ENCODE measurements around the gene PLEK. TPM values are rescaled to one million over a fixed set of nuclear protein-coding genes. Genes with fewer than 3 reads are reported as not detected.

PLEK gene
- total and polyA plus RNA-seq, 2 donors (not counting 3 experiments of a cell fraction or from before 2014, with no cell fraction given): 0.03 to 0.11 TPM

DNA sequence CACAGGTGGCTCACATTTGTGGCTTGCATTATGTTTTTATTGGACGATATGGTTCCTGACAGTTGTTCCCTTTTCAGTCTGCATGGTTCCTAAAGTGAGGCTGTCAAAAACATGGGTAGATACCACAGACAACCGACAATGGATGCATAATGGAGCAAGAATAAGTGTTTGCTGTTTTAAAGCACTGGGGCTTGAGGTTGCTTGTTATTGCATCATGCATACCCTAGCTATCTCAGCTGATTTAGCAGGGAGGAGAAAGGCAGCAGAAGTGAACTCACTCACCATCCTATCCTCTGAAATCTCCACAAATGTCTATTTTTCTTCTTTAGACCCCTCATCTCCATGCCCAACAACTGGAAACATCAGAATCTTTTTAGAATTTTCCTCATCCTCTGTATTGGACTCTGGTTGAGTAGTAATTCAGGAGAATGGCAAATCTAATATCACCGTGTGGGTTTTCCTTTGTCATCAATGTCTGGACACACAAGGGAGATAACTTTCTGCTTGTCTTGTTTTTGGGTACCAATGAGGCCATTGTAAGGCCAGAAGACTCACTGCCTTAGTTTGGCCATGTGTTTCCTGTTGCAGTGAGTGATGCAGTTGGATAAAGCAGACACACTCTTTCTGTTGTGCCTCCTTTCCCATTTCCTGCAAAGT is 55.3 kb downstream of the PLEK start:
- ChIA-PET CTCF (no interaction called here), POLR2A (no interaction called here)
- no TSS peak for BruUV-seq (replicated peaks)
- H3K4me2 ChIP-seq (ENCODE audit: insufficient read depth, low read length): no peak overlapping the region
- H3K27ac ChIP-seq (ENCODE audit: insufficient read depth, low read depth, low read length): no peak overlapping the region
- H3K9me3 ChIP-seq (replicated peaks; ENCODE audit: control insufficient read depth, insufficient read depth, low read length): no peaks in the 10 kb centered on the region
- H4K20me1 ChIP-seq (replicated peaks; ENCODE audit: control insufficient read depth, extremely low read depth, insufficient read depth, low read length): no peaks in the 10 kb centered on the region
- no peaks in the 10 kb centered on the region for H3K79me2 ChIP-seq (ENCODE audit: control insufficient read depth, insufficient read depth, low read length)
- H3K27me3 ChIP-seq (ENCODE audit: control insufficient read depth in 2 of 2, insufficient read depth in 2 of 2, low read length in 2 of 2): peaks cover 9 to 16% of the 10 kb centered on the region in 2 experiments
- dilution Hi-C loops (cut with MboI; ENCODE audit: extremely low pct_ligation_motif_present, low sequenced_read_pairs): no loop called here
- intact Hi-C loops (cut with micrococcal nuclease): no loop called here
- no peak for DNase-seq (ENCODE audit: low read depth, low spot score)
- H3K4me3 ChIP-seq (replicated peaks in 1 of 3; ENCODE audit: insufficient read depth in 1 of 3, low read depth in 1 of 3, low read length in 3 of 3): no peak overlapping the region
- no peak for TF ChIP-seq POLR2A (IDR thresholded peaks at IDR 0.05; ENCODE audit: low read depth, low read length)
- no peak for TF ChIP-seq JUN (IDR thresholded peaks at IDR 0.05; ENCODE audit: borderline replicate concordance, insufficient read depth, insufficient read length, low read depth)
- TF ChIP-seq, protein P1, sequence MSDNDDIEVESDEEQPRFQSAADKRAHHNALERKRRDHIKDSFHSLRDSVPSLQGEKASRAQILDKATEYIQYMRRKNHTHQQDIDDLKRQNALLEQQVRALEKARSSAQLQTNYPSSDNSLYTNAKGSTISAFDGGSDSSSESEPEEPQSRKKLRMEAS (IDR thresholded peaks at IDR 0.05; ENCODE audit: insufficient read depth, insufficient read length): no peak
- TF ChIP-seq POLR2AphosphoS5 (IDR thresholded peaks at IDR 0.05; ENCODE audit: insufficient read depth, low read depth, low read length): no peak
- TF ChIP-seq FOS (IDR thresholded peaks at IDR 0.05; ENCODE audit: borderline replicate concordance, insufficient read depth, low read length): no peak
- TF ChIP-seq EZH2 (IDR thresholded peaks at IDR 0.05; ENCODE audit: borderline replicate concordance, low read depth, low read length, severe bottlenecking): no peak
- no peak for TF ChIP-seq MYC (IDR thresholded peaks at IDR 0.05; ENCODE audit: low read depth, low read length)
- TF ChIP-seq, protein P2, sequence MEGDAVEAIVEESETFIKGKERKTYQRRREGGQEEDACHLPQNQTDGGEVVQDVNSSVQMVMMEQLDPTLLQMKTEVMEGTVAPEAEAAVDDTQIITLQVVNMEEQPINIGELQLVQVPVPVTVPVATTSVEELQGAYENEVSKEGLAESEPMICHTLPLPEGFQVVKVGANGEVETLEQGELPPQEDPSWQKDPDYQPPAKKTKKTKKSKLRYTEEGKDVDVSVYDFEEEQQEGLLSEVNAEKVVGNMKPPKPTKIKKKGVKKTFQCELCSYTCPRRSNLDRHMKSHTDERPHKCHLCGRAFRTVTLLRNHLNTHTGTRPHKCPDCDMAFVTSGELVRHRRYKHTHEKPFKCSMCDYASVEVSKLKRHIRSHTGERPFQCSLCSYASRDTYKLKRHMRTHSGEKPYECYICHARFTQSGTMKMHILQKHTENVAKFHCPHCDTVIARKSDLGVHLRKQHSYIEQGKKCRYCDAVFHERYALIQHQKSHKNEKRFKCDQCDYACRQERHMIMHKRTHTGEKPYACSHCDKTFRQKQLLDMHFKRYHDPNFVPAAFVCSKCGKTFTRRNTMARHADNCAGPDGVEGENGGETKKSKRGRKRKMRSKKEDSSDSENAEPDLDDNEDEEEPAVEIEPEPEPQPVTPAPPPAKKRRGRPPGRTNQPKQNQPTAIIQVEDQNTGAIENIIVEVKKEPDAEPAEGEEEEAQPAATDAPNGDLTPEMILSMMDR (IDR thresholded peaks at IDR 0.05; ENCODE audit: extremely low read depth in 1 of 2, insufficient read depth in 1 of 2, low read depth in 1 of 2, low read length in 2 of 2): no peak
- no peak for TF ChIP-seq GATA2 (IDR thresholded peaks at IDR 0.05; ENCODE audit: insufficient read depth, insufficient read length, low read depth, low read length)
- no peaks in the 10 kb centered on the region for H3K36me3 ChIP-seq (ENCODE audit: control insufficient read depth in 2 of 2, extremely low read depth in 1 of 2, insufficient read depth in 2 of 2, low read length in 2 of 2)
- no peak overlapping the region for H3K9ac ChIP-seq (replicated peaks; ENCODE audit: extremely low read depth, insufficient read depth, low read length)
- no peaks in the 10 kb centered on the region for H3K9me1 ChIP-seq (replicated peaks; ENCODE audit: control insufficient read depth, extremely low read depth, insufficient read depth, low read length)
- no peaks in the 10 kb centered on the region for H3K4me1 ChIP-seq (ENCODE audit: control insufficient read depth, extremely low read depth, insufficient read depth, low read length)
- no peak overlapping the region for H2AFZ ChIP-seq (ENCODE audit: low read depth, low read length)
- no peak for FAIRE-seq
